ENCODE measurements around the gene ISLR2.

DNA sequence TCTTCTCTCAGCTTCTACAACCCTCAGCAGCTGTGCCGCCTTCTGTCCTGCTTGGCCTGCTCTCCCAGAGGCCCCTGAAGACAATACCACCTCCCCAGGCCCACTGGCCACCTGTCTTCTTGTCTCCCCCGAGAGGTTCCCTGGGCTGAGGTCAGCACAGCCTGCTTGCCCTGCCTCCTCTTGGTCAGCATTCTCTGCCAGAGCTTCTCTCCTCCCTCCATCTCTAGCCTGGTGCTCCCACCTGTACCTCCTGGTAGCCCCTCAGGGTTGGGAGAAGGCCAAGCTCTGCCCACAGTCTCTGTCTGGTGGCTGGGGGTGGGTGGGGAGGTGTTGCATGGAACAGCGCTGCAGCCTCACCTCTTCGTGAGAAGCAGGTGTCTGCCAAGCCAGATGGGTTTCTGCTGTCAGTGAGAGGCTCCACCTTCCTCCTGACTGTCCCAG lies 37.5 kb downstream of the ISLR2 start:
- TF ChIP-seq EZH2 (IDR thresholded peaks at IDR 0.05) (no peak), EZH2phosphoT487 (IDR thresholded peaks at IDR 0.05) (no peak)
- TF ChIP-seq, protein P1, sequence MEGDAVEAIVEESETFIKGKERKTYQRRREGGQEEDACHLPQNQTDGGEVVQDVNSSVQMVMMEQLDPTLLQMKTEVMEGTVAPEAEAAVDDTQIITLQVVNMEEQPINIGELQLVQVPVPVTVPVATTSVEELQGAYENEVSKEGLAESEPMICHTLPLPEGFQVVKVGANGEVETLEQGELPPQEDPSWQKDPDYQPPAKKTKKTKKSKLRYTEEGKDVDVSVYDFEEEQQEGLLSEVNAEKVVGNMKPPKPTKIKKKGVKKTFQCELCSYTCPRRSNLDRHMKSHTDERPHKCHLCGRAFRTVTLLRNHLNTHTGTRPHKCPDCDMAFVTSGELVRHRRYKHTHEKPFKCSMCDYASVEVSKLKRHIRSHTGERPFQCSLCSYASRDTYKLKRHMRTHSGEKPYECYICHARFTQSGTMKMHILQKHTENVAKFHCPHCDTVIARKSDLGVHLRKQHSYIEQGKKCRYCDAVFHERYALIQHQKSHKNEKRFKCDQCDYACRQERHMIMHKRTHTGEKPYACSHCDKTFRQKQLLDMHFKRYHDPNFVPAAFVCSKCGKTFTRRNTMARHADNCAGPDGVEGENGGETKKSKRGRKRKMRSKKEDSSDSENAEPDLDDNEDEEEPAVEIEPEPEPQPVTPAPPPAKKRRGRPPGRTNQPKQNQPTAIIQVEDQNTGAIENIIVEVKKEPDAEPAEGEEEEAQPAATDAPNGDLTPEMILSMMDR (IDR thresholded peaks at IDR 0.05): no peak

All from neural progenitor cell (in vitro differentiated cells).